Panc1 (cell line): ENCODE measurements around the gene CCDC175. TPM values are rescaled to one million over a fixed set of nuclear protein-coding genes. Genes with fewer than 3 reads are reported as not detected.

Experiments
- ATAC-seq: fragments of 200-7000 bp; cut with Tn5 transposase; 2 replicates; pipeline ENCODE4 v1.9.1; 2020; ENCODE audit warnings: mild to moderate bottlenecking, moderate library complexity
- BruUV-seq: library from RNA; stranded (reverse); fragments of 400-500 nt; replicated peaks from 2 replicates; lab custom pipeline; 2021; lab: Mats Ljungman, UMichigan
- CTCF ChIA-PET: fragments of 300-600 bp; sonication (Branson Sonifier 250); formaldehyde crosslinking; loops from one replicate; lab custom pipeline; 2022; ENCODE audit warnings: antibody characterized with exemption; lab: Charles Lee
- POLR2A ChIA-PET: fragments of 300-600 bp; sonication (Branson Sonifier 250); formaldehyde crosslinking; loops from one replicate; lab custom pipeline; 2022; ENCODE audit warnings: antibody characterized with exemption; lab: Charles Lee
- DNase-seq: peaks from one replicate; pipeline ENCODE4 v3.0.0-alpha.2; 2010; ENCODE audit warnings: low read depth, low spot score
- H3K27ac ChIP-seq: 2 replicates; pipeline ENCODE4 v1.5.1; 2011; ENCODE audit warnings: mild to moderate bottlenecking, low read length, inconsistent platforms
- H3K27me3 ChIP-seq: fragments of 200-500 bp; sonication (Bioruptor generic); 2 replicates; pipeline ENCODE4 v1.6.0; 2014; ENCODE audit warnings: low read length, inconsistent platforms; ENCODE audit not compliant: control insufficient read depth, insufficient read depth
- H3K36me3 ChIP-seq: fragments of 200-500 bp; sonication (Bioruptor generic); 2 replicates; pipeline ENCODE4 v1.5.1; 2014; ENCODE audit warnings: inconsistent platforms, mild to moderate bottlenecking, low read length, moderate library complexity; ENCODE audit not compliant: control insufficient read depth, insufficient read depth
- H3K4me1 ChIP-seq: 2 replicates; pipeline ENCODE4 v1.5.1; 2011; ENCODE audit warnings: inconsistent platforms, mild to moderate bottlenecking, low read length, moderate library complexity; ENCODE audit not compliant: control insufficient read depth, insufficient read depth
- H3K4me3 ChIP-seq, 2 experiments: 2 replicates each; pipeline ENCODE4 v1.5.1; 2011 to 2012; ENCODE audit warnings: low read depth in 2 of 2, low read length in 2 of 2, mild to moderate bottlenecking in 2 of 2, inconsistent platforms in 1 of 2, moderate library complexity in 1 of 2
- H3K9me3 ChIP-seq: fragments of 200-500 bp; sonication (Bioruptor generic); 2 replicates; pipeline ENCODE4 v1.5.1; 2014; ENCODE audit warnings: low read depth, mild to moderate bottlenecking, inconsistent platforms, low read length, moderate library complexity; ENCODE audit not compliant: control insufficient read depth, insufficient read depth
- POLR2AphosphoS5 ChIP-seq: IDR thresholded peaks from 2 replicates; pipeline ENCODE4 v1.6.1; 2012; ENCODE audit warnings: mild to moderate bottlenecking, low read depth, low read length, moderate library complexity
- SIN3A ChIP-seq: IDR thresholded peaks from 2 replicates; pipeline ENCODE4 v1.6.1; 2012; ENCODE audit warnings: low read depth, mild to moderate bottlenecking, low read length, moderate library complexity, borderline replicate concordance; ENCODE audit not compliant: insufficient read depth
- TCF7L2 ChIP-seq: IDR thresholded peaks from 2 replicates; pipeline ENCODE4 v1.6.1; 2011; ENCODE audit warnings: mild to moderate bottlenecking, low read depth, low read length, inconsistent platforms
- in situ Hi-C: cut with HindIII; loops from 2 replicates; pipeline ENCODE4 v1.10.0; 2016; ENCODE audit warnings: low sequenced_read_pairs, low pct_unique_long_range_greater_than_20kb
- intact Hi-C: fragments of 100-400 bp; cut with micrococcal nuclease; formaldehyde crosslinking; loops from one replicate; pipeline ENCODE4 v1.10.0; 2022; ENCODE audit not compliant: unreplicated experiment
- total RNA-seq: library from RNA; stranded (reverse); gene quantifications from one replicate; pipeline ENCODE4 v1.2.1, GENCODE V29; 2021; ENCODE audit not compliant: unreplicated experiment
- TF ChIP-seq, protein P1 (sequence below), 2 experiments: IDR thresholded peaks; 2 replicates each; pipeline ENCODE4 v1.6.1; 2011 to 2012; ENCODE audit warnings: low read depth in 2 of 2, control low read depth in 1 of 2, low read length in 1 of 2, mild to moderate bottlenecking in 1 of 2, moderate library complexity in 1 of 2; ENCODE audit not compliant: insufficient read depth in 1 of 2
- TF ChIP-seq, protein P2 (sequence below): fragments of 450-650 bp; IDR thresholded peaks from 2 replicates; pipeline ENCODE4 v1.5.1; 2017; ENCODE audit warnings: mild to moderate bottlenecking

The CCDC175 gene
- total RNA-seq, 1 experiment from 2014 or later: not detected

DNA sequence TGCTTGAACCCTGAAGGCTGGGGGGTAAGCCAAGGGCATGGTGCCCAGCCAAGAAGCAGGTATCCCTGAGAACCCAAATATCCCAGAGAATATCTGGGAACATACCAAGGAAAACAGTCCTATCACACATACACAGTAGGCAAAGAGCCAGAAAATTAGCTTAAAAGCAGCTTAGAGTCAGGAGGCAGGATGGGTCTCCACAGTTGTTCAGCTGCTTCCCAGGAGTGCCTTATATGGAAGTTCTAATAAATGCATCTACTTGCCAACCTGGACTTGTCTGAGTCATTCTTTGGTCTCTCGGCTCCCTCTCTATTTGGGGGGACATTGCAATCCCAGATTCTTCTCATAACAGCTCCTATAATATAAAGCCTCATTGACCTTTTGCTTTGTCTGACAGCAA is 102.4 kb downstream of the CCDC175 start:
- no peak overlapping the region for H3K27ac ChIP-seq
- intact Hi-C loops: no loop called here
- no peak for DNase-seq

DNA sequence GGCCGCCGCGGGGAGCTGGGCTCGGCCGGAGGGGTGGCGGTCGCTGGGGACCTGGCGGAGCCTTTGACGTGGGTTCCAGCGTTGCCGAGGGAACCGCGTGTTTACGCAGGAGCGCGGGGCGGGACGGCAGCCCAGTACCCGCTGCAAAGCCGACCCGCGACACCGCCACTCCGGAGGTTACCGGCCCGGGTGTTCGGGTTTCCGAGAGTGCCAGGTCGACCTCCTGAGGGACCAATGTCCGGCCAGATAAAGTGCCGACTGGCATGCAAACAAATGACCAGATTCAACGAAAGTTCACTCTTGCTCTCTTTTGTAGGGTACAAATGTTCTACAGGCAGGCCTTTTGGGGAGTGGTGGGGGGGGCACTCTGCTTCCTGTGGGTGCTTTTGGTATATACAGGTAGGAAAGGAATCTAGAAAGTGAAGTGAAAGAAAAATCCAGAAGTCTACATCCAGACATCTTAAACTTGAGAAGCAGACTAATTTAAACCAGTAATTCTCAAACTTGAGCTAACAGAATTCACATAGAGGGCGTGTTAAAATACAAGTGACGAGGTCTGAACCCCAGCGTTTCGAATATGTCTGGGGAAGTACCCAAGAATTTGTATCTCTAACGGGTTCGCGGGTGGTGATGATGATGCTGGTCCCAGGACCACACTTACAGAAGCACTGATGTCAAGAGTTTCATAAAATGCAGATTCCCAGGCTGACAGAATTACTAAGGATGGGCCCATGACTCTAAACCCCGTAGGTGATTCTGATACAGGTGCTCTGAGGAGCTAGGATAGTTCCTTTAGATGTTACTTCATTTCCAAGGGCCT is 111.1 kb downstream of the CCDC175 start, which contains the start of gene GPR135:
TSS of gene GPR135 (minus strand) at position 65 of the 820 bp plus-strand sequence. CDS start 154 bp downstream, outside the sequence.
- intact Hi-C loops (no loop called here), in situ Hi-C loops (no loop called here)
- Histone ChIP-seq H3K4me3 (peak within 1 kb of the TSS in 1 of 2 experiments; percentile 7; a peak in 1 of 4 replicates), H3K9me3 (no peaks in the 10 kb centered on the region), H3K36me3 (peaks cover 11% of the 10 kb centered on the region; the same call in 1 of the 2 replicates), H3K27ac (no peak within 1 kb of the TSS), H3K27me3 (no peaks in the 10 kb centered on the region), H3K4me1 (no peaks in the 10 kb centered on the region)
- BruUV-seq: no TSS peak
- CTCF ChIA-PET: no interaction called here
- no peak for TF ChIP-seq SIN3A
- TF ChIP-seq POLR2AphosphoS5: no peak
- TF ChIP-seq, protein P1, sequence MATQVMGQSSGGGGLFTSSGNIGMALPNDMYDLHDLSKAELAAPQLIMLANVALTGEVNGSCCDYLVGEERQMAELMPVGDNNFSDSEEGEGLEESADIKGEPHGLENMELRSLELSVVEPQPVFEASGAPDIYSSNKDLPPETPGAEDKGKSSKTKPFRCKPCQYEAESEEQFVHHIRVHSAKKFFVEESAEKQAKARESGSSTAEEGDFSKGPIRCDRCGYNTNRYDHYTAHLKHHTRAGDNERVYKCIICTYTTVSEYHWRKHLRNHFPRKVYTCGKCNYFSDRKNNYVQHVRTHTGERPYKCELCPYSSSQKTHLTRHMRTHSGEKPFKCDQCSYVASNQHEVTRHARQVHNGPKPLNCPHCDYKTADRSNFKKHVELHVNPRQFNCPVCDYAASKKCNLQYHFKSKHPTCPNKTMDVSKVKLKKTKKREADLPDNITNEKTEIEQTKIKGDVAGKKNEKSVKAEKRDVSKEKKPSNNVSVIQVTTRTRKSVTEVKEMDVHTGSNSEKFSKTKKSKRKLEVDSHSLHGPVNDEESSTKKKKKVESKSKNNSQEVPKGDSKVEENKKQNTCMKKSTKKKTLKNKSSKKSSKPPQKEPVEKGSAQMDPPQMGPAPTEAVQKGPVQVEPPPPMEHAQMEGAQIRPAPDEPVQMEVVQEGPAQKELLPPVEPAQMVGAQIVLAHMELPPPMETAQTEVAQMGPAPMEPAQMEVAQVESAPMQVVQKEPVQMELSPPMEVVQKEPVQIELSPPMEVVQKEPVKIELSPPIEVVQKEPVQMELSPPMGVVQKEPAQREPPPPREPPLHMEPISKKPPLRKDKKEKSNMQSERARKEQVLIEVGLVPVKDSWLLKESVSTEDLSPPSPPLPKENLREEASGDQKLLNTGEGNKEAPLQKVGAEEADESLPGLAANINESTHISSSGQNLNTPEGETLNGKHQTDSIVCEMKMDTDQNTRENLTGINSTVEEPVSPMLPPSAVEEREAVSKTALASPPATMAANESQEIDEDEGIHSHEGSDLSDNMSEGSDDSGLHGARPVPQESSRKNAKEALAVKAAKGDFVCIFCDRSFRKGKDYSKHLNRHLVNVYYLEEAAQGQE (IDR thresholded peaks at IDR 0.05; ENCODE audit: insufficient read depth in 1 of 2, low read depth in 2 of 2, low read length in 1 of 2): no peak
- TF ChIP-seq TCF7L2: no peak
- TF ChIP-seq, protein P2, sequence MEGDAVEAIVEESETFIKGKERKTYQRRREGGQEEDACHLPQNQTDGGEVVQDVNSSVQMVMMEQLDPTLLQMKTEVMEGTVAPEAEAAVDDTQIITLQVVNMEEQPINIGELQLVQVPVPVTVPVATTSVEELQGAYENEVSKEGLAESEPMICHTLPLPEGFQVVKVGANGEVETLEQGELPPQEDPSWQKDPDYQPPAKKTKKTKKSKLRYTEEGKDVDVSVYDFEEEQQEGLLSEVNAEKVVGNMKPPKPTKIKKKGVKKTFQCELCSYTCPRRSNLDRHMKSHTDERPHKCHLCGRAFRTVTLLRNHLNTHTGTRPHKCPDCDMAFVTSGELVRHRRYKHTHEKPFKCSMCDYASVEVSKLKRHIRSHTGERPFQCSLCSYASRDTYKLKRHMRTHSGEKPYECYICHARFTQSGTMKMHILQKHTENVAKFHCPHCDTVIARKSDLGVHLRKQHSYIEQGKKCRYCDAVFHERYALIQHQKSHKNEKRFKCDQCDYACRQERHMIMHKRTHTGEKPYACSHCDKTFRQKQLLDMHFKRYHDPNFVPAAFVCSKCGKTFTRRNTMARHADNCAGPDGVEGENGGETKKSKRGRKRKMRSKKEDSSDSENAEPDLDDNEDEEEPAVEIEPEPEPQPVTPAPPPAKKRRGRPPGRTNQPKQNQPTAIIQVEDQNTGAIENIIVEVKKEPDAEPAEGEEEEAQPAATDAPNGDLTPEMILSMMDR: no peak
- DNase-seq (no peak), ATAC-seq (no peak)
- POLR2A ChIA-PET: no interaction called here

More for the DNA sequence above, 102.4 kb downstream of the CCDC175 start:
- Histone ChIP-seq H3K9me3 (no peaks in the 10 kb centered on the region), H3K4me1 (no peaks in the 10 kb centered on the region), H3K27me3 (no peaks in the 10 kb centered on the region), H3K36me3 (peaks cover 43% of the 10 kb centered on the region), H3K4me3 (no peak overlapping the region)
- in situ Hi-C loops: no loop called here
- BruUV-seq: no TSS peak
- ChIA-PET POLR2A (no interaction called here), CTCF (no interaction called here)
- no peak for ATAC-seq
- TF ChIP-seq, protein P1 (IDR thresholded peaks at IDR 0.05; ENCODE audit: insufficient read depth in 1 of 2, low read depth in 2 of 2, low read length in 1 of 2): no peak
- TF ChIP-seq, protein P2: no peak
- no peak for TF ChIP-seq POLR2AphosphoS5
